Measurements from ENCODE around the gene MARCHF9.
"Not testable (repeated sequence)": the region's sequence is repeated elsewhere in the genome, so short reads cannot be mapped to it uniquely, and the experiment has no call there.

Gene MARCHF9

DNA sequence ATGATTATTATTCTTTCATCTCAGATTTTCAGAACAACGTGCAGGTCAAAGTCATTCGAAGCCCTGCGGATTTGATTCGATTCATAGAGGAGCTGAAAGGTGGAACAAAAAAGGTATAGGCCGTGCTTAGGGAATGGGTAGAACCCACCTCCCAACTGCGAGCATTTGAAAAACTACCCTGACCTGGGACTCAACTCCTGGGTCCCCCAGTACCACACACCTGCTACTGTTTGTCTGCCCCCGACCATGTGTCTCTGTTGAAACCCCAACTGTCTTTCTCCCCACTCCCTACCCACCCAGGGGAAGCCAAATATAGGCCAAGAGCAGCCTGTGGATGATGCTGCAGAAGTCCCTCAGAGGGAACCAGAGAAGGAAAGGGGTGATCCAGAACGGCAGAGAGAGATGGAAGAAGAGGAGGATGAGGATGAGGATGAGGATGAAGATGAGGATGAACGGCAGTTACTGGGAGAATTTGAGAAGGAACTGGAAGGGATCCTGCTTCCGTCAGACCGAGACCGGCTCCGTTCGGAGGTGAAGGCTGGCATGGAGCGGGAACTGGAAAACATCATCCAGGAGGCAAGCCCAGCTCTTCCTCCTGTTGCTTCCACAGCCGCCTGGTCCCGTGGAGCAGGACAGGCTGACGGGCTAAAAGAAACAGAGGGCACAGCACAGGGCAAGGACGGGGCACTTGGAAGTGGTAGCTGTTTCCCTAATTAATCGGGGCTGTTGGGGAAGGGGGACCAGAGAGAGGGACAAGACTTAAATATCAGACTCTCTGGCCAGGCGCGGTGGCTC lies 36.9 kb upstream of the MARCHF9 start:
- Histone ChIP-seq H3K27me3 (no peaks in the 10 kb centered on the region), H3K4me3 (no peak overlapping the region), H4K20me1 (peaks cover 0 to 76% (median 3%) of the 10 kb centered on the region in 11 experiments; a peak in 9 of 22 replicates), H3K9me3 (replicated peaks in 1 of 11) (no peaks in the 10 kb centered on the region), H3K4me1 (no peaks in the 10 kb centered on the region), H3K36me3 (peaks cover 87 to 100% (median 92%) of the 10 kb centered on the region in 11 experiments), H3K4me2 (no peak overlapping the region), H3K9ac (no peak overlapping the region), H3K27ac (no peak overlapping the region)
- TF ChIP-seq Cebpa-rat (IDR thresholded peaks at IDR 0.05), result no peak

DNA sequence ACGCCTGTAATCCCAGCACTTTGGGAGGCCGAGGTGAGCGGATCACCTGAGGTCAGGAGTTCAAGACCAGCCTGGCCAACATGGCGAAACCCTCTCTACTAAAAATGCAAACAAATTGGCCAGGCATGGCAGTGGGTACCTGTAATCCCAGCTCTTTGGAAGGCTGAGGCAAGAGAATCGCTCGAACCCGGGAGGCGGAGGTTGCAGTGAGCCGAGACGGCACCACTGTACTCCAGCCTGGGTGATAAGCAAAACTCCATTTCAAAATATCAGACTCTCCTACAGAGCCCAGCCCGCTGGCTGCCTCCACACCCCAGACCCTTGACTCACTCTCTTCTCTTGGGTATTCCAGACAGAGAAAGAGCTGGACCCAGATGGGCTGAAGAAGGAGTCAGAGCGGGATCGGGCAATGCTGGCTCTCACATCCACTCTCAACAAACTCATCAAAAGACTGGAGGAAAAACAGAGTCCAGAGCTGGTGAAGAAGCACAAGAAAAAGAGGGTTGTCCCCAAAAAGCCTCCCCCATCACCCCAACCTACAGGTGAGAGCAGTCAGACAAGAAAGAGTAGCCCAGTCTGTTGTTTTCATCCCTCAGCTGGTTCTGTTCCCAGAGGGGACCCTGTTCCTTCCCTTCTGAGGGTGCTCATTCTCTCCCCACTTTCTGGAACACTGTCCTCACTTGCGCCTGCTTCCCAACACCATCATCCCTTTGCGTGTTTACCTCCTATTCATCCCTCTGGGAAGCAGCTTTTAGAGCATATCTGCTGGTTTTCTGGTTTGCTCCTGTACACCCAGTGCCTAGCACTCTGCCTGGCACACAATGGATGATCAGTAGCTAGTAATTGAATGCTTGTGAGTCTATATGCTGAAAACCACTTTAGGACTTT lies 36.0 kb upstream of the MARCHF9 start:
- H3K4me2 ChIP-seq, result no peak overlapping the region
- no peak overlapping the region for H3K27ac ChIP-seq
- no peaks in the 10 kb centered on the region for H3K4me1 ChIP-seq
- peaks cover 79 to 99% (median 84%) of the 10 kb centered on the region in 11 experiments for H3K36me3 ChIP-seq
- no peak overlapping the region for H3K4me3 ChIP-seq
- no peak overlapping the region for H3K9ac ChIP-seq
- peaks cover 0 to 81% (median 5%) of the 10 kb centered on the region in 11 experiments; a peak in 10 of 22 replicates for H4K20me1 ChIP-seq
- TF ChIP-seq Cebpa-rat (IDR thresholded peaks at IDR 0.05), result no peak
- no peaks in the 10 kb centered on the region for H3K27me3 ChIP-seq
- H3K9me3 ChIP-seq (replicated peaks in 1 of 11), result no peaks in the 10 kb centered on the region

DNA sequence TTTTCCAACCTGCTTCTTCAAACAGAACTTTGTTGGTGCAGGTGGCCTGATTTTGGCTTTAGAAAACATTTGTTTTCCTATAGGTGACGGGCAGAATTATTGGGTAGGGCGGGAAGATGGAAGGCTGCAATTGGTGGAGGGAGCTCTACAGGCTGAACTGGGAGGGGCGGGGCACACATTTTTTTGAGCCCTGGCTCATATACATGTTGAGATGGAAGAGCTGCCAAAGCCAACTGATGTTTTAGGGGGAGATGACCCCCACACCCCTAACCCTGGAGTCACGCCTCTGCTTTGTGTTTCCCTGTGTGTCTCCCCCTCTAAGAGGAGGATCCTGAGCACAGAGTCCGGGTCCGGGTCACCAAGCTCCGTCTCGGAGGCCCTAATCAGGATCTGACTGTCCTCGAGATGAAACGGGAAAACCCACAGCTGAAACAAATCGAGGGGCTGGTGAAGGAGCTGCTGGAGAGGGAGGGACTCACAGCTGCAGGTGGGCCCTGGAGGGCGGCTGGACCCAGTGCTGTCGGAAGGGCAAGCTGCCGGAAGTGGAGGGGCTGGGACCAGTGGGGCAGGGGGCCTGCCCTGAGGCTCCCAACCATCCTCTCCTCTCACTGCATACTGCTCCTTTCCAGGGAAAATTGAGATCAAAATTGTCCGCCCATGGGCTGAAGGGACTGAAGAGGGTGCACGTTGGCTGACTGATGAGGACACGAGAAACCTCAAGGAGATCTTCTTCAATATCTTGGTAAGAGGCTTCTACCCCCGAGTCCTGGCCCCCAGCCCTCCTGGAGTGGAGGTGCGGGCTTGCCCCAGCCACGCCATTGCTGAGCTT lies 34.9 kb upstream of the MARCHF9 start:
- Histone ChIP-seq H3K9ac (no peak overlapping the region), H3K4me3 (no peak overlapping the region), H3K4me2 (no peak overlapping the region), H3K36me3 (peaks cover 71 to 99% (median 73%) of the 10 kb centered on the region in 11 experiments), H3K27ac (no peak overlapping the region), H3K4me1 (peaks cover 0 to 4% (median 2%) of the 10 kb centered on the region in 10 experiments; a peak in 10 of 20 replicates), H4K20me1 (peaks cover 0 to 88% (median 8%) of the 10 kb centered on the region in 11 experiments; a peak in 9 of 22 replicates), H3K9me3 (replicated peaks in 1 of 11) (no peaks in the 10 kb centered on the region), H3K27me3 (no peaks in the 10 kb centered on the region)
- no peak for TF ChIP-seq Cebpa-rat (IDR thresholded peaks at IDR 0.05)

DNA sequence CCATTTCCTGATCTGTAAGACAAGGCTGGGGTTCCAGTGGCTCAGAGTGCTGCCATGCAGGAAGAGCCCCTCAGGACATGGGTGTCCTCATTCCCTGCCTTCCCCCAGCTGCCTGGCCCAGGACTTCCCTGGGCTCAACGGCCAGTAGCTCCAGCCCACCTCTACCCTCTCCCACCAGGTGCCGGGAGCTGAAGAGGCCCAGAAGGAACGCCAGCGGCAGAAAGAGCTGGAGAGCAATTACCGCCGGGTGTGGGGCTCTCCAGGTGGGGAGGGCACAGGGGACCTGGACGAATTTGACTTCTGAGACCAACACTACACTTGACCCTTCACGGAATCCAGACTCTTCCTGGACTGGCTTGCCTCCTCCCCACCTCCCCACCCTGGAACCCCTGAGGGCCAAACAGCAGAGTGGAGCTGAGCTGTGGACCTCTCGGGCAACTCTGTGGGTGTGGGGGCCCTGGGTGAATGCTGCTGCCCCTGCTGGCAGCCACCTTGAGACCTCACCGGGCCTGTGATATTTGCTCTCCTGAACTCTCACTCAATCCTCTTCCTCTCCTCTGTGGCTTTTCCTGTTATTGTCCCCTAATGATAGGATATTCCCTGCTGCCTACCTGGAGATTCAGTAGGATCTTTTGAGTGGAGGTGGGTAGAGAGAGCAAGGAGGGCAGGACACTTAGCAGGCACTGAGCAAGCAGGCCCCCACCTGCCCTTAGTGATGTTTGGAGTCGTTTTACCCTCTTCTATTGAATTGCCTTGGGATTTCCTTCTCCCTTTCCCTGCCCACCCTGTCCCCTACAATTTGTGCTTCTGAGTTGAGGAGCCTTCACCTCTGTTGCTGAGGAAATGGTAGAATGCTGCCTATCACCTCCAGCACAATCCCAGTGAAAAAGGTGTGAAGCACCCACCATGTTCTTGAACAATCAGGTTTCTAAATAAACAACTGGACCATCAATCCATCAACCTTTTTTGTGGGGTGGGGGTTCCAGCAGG lies 34.0 kb upstream of the MARCHF9 start:
- Histone ChIP-seq H3K36me3 (peaks cover 64 to 92% (median 67%) of the 10 kb centered on the region in 11 experiments), H3K4me3 (no peak overlapping the region), H3K27ac (no peak overlapping the region), H3K4me1 (peaks cover 0 to 7% (median 5%) of the 10 kb centered on the region in 10 experiments; a peak in 10 of 20 replicates), H3K9me3 (replicated peaks in 1 of 11) (peaks cover 0 to 2% (median 0%) of the 10 kb centered on the region in 11 experiments; a peak in 8 of 22 replicates), H3K4me2 (no peak overlapping the region), H3K27me3 (no peaks in the 10 kb centered on the region), H3K9ac (no peak overlapping the region), H4K20me1 (peaks cover 0 to 85% (median 8%) of the 10 kb centered on the region in 11 experiments; a peak in 9 of 22 replicates)
- TF ChIP-seq Cebpa-rat (IDR thresholded peaks at IDR 0.05), result no peak

DNA sequence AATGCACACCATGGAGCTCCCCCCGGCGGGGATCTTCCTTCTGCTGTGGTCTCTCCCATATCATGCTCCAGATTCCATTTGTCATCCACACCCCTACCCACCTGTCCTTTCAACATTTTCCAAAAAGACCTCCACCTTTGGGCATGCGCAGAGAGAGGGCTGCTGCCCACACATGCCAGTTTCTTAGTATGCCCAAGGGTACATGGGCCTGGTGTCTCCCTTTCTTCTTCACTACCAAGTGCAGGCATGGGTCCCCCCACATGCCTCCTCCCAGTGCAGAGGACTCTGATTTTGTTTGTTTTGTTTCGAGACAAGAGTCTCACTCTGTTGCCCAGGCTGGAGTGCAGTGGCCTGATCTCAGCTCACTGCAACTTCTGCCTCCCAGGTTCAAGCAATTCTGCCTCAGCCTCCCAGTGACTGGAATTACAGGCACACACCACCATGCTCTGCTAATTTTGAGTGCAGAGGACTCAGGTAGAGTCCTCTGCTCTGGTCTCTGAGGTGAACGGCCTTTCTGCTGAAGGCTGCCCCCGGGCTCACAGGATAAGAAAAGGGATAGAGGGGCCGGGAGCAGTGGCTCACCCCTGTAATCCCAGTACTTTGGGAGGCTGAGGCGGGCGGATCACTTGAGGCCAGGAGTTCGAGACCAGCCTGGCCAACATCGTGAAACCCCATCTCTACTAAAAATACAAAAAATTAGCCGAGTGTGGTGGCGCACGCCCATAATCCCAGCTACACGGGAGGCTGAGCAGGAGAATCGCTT lies 32.9 kb upstream of the MARCHF9 start:
- H3K27ac ChIP-seq, H3K27me3 ChIP-seq, H3K9ac ChIP-seq, H3K4me2 ChIP-seq, H3K4me3 ChIP-seq, H3K4me1 ChIP-seq: not testable (repeated sequence)
- H3K36me3 ChIP-seq, result peaks cover 64 to 92% (median 67%) of the 10 kb centered on the region in 11 experiments
- H4K20me1 ChIP-seq, result peaks cover 0 to 76% (median 5%) of the 10 kb centered on the region in 11 experiments; a peak in 9 of 22 replicates
- peaks cover 0 to 13% (median 9%) of the 10 kb centered on the region in 11 experiments; a peak in 15 of 22 replicates for H3K9me3 ChIP-seq (replicated peaks in 1 of 11)

DNA sequence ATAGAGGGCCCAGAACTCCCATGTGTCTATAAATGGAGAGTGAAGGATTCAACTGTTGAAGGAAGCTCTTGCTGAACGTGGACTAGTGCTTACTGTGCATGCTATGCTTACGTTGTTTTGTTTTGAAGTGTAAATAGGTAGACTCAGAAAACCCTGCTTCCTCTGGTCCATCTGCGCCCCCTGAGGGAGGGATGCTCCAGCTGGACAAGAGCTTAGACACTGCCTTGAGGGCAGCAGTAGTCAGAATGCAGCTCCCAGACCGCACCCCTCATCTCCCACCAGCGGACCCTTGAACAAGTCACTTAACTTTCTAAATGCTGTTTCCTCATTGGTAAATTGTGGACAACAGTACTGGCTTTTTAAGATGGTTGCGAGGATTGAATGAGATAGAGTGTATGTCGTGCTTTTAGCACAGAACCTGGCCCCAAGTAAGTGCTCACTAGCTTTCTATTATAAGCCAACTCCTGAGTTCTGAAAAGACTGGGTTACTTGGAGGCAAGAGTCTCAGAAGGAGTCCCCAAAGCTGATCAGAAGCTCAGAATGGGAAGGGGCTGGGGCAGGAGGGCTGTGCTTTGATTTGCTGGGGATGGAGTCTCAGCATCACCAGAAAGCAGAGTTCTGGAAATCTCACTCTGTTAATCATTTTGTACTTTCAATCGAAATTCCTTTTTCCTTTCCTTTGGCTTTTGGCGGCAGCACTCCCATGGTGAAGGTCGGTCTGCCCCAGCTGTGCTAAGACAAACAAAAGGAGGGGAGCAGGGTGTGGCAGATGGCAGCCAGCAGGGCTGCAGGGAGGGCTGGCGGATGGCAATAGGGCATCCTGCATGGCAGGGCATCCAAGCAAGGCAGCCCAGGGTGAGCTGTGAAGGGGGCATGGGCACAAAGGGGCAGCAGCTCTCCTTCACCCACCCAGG lies 31.9 kb upstream of the MARCHF9 start:
- Histone ChIP-seq H3K4me2 (no peak overlapping the region), H3K4me1 (peaks cover 0 to 7% (median 5%) of the 10 kb centered on the region in 10 experiments; a peak in 10 of 20 replicates), H3K36me3 (peaks cover 64 to 92% (median 67%) of the 10 kb centered on the region in 11 experiments), H3K9me3 (replicated peaks in 1 of 11) (peaks cover 0 to 21% (median 13%) of the 10 kb centered on the region in 11 experiments; a peak in 15 of 22 replicates), H3K27ac (no peak overlapping the region; a peak in 1 of 22 replicates), H3K27me3 (no peaks in the 10 kb centered on the region), H4K20me1 (peaks cover 0 to 69% (median 5%) of the 10 kb centered on the region in 11 experiments; a peak in 9 of 22 replicates), H3K4me3 (no peak overlapping the region), H3K9ac (no peak overlapping the region)
- no peak for TF ChIP-seq Cebpa-rat (IDR thresholded peaks at IDR 0.05)
